ENCODE measurements around the gene TOMM40L. TPM values are rescaled to one million over a fixed set of nuclear protein-coding genes. Genes with fewer than 3 reads are reported as not detected.

Gene TOMM40L
- polyA plus RNA-seq, 1 donor from 2014 or later = 32.5 TPM

DNA sequence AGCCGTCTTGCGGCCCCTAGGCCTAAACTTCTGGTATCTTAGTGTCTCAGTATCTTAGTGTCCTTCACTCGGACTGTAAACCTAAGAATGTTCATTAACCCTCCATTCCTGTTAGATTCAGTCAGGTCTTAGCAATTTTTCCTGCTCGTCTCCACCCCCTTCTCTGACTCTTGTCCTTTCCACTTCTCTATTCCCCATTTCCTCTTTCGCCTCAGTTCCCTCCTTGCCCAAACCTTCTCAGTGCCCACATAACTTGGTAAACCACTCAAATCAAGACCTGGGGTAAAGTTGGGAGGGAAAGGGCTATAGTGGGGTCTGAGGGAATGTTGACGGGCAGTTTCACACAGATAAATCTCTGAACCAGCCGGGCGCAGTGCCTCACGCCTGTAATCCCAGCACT lies 11.5 kb upstream of the TOMM40L start:
- H3K4me2 ChIP-seq (ENCODE audit: low read length) = no peak overlapping the region
- no peak for TF ChIP-seq EP300 (conservative IDR thresholded peaks at IDR 0.05; ENCODE audit: poor library complexity, severe bottlenecking)
- TF ChIP-seq EZH2 (IDR thresholded peaks at IDR 0.05; ENCODE audit: borderline replicate concordance, insufficient read depth, low read length, poor library complexity, severe bottlenecking) = no peak
- TF ChIP-seq REST (IDR thresholded peaks at IDR 0.05; ENCODE audit: borderline replicate concordance) = no peak
- H3K9me2 ChIP-seq (ENCODE audit: insufficient read depth, low read length) = no peaks in the 10 kb centered on the region
- H3K9ac ChIP-seq (ENCODE audit: low read length) = no peak overlapping the region
- H3K9me3 ChIP-seq (ENCODE audit: low read length) = no peaks in the 10 kb centered on the region
- no peaks in the 10 kb centered on the region for H3K79me2 ChIP-seq (replicated peaks; ENCODE audit: insufficient read depth, low read length)
- no peaks in the 10 kb centered on the region for H3F3A ChIP-seq (ENCODE audit: insufficient read depth, low read length, poor library complexity, severe bottlenecking)
- H4K20me1 ChIP-seq (ENCODE audit: insufficient read depth) = no peaks in the 10 kb centered on the region
- H3K27me3 ChIP-seq (ENCODE audit: insufficient read depth, low read depth, low read length) = no peaks in the 10 kb centered on the region
- H3K36me3 ChIP-seq (ENCODE audit: insufficient read depth, low read length) = peaks cover 10% of the 10 kb centered on the region
- no peak overlapping the region for H3K4me3 ChIP-seq (ENCODE audit: low read length)
- no peak overlapping the region for H2AFZ ChIP-seq (ENCODE audit: low read depth, low read length)
- H3K27ac ChIP-seq (ENCODE audit: low read length) = no peak overlapping the region

DNA sequence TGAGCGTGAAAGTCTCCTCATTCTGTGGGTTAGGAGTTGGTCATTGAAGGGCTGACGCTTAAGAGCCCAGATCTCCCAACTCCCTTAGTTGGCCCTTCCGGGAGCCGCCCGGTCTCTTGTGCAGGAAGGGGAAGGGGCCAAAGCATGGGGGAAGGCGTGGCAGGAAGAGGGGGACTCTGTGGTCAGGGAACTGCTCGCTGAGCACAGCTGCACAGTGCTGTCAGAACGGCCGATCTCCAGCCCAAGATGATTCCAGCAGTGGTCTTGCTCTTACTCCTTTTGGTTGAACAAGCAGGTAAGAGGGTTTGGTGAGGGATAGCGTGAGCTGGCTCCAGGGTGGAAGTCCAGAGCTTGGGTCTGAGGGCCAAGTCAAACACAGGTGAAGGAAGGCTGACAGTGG lies 10.8 kb upstream of the TOMM40L start, which contains the start of gene FCER1G:
Gene FCER1G, plus strand, starts transcription at position 220 of the 400 bp plus-strand sequence. Its CDS starts 27 bp downstream, at position 247.
- H3F3A ChIP-seq (ENCODE audit: insufficient read depth, low read length, poor library complexity, severe bottlenecking) = no peaks in the 10 kb centered on the region
- no peak within 1 kb of the TSS for H2AFZ ChIP-seq (ENCODE audit: low read depth, low read length)
- no peak for TF ChIP-seq EZH2 (IDR thresholded peaks at IDR 0.05; ENCODE audit: borderline replicate concordance, insufficient read depth, low read length, poor library complexity, severe bottlenecking)
- TF ChIP-seq CTCF (IDR thresholded peaks at IDR 0.05; ENCODE audit: poor library complexity, severe bottlenecking) = no peak
- no peak for TF ChIP-seq REST (IDR thresholded peaks at IDR 0.05; ENCODE audit: borderline replicate concordance)
- TF ChIP-seq TAF1 (IDR thresholded peaks at IDR 0.05; ENCODE audit: low read depth) = no peak
- TF ChIP-seq SMC3 (conservative IDR thresholded peaks at IDR 0.05; ENCODE audit: poor library complexity) = no peak
- TF ChIP-seq MXI1 (conservative IDR thresholded peaks at IDR 0.05; ENCODE audit: poor library complexity, severe bottlenecking) = no peak
- no peak for TF ChIP-seq POLR2AphosphoS5 (IDR thresholded peaks at IDR 0.05)
- TF ChIP-seq RAD21 (conservative IDR thresholded peaks at IDR 0.05) = no peak
- TF ChIP-seq EP300 (conservative IDR thresholded peaks at IDR 0.05; ENCODE audit: poor library complexity, severe bottlenecking) = no peak
- no peaks in the 10 kb centered on the region for H3K9me3 ChIP-seq (ENCODE audit: low read length)
- no peak within 1 kb of the TSS for H3K4me3 ChIP-seq (ENCODE audit: low read length)
- H4K20me1 ChIP-seq (ENCODE audit: insufficient read depth) = no peaks in the 10 kb centered on the region
- no peak within 1 kb of the TSS for H3K4me2 ChIP-seq (ENCODE audit: low read length)
- H3K27me3 ChIP-seq (ENCODE audit: insufficient read depth, low read depth, low read length) = no peaks in the 10 kb centered on the region
- no peak within 1 kb of the TSS for H3K27ac ChIP-seq (ENCODE audit: low read length)
- H3K36me3 ChIP-seq (ENCODE audit: insufficient read depth, low read length) = peaks cover 9% of the 10 kb centered on the region
- no peaks in the 10 kb centered on the region for H3K9me2 ChIP-seq (ENCODE audit: insufficient read depth, low read length)
- H3K79me2 ChIP-seq (replicated peaks; ENCODE audit: insufficient read depth, low read length) = no peaks in the 10 kb centered on the region
- no peak within 1 kb of the TSS for H3K9ac ChIP-seq (ENCODE audit: low read length)
